H9 (cell line): Measurements from ENCODE around the gene SLC25A4. TPM values are rescaled to one million over a fixed set of nuclear protein-coding genes. Genes with fewer than 3 reads are reported as not detected.

Source experiments
- total RNA-seq: library from RNA; stranded (reverse); gene quantifications from 2 replicates; pipeline ENCODE4 v1.2.1, GENCODE V29; 2021

SLC25A4 gene
- total RNA-seq, 1 experiment from 2014 or later = 54.4 TPM

Other genes starting within 250 kb of the SLC25A4 start
- not detected in 2 replicates for gene HELT, start 124.8 kb upstream of the SLC25A4 start, total RNA-seq
- 36.1 and 39.3 TPM in 2 replicates for gene CFAP97, start 60.7 kb downstream of the SLC25A4 start, total RNA-seq
- gene SNX25, start 66.3 kb downstream of the SLC25A4 start, total RNA-seq = 24.4 and 28.2 TPM in 2 replicates